ENCODE measurements around the gene EPYC. TPM values are rescaled to one million over a fixed set of nuclear protein-coding genes. Genes with fewer than 3 reads are reported as not detected.

EPYC gene
- total and polyA plus RNA-seq, 2 donors (not counting 1 experiment from before 2014, with no cell fraction given), result not detected

GRCh38 chr12:90924406-90924805 lies 80.4 kb downstream of the EPYC start:
- no peaks in the 10 kb centered on the region for H3K27me3 ChIP-seq (replicated peaks in 1 of 4; ENCODE audit: control extremely low read depth in 1 of 4, control insufficient read depth in 3 of 4, insufficient read depth in 4 of 4, low read length in 3 of 4)
- H3K27ac Mint-ChIP-seq, result no peak overlapping the region

GRCh38 chr12:90922145-90922627 lies 82.6 kb downstream of the EPYC start:
- ChIA-PET POLR2A (no interaction called here), CTCF (no interaction called here)
- H3K9me3 Mint-ChIP-seq (ENCODE audit: insufficient read depth), result no peaks in the 10 kb centered on the region
- H3K27ac ChIP-seq (ENCODE audit: low read length in 2 of 2), result no peak overlapping the region
- H3K4me1 Mint-ChIP-seq, result no peaks in the 10 kb centered on the region
- no peak overlapping the region for H3K4me3 ChIP-seq (ENCODE audit: control extremely low read depth in 1 of 5, extremely low read depth in 1 of 5, insufficient read depth in 1 of 5, low read depth in 2 of 5, low read length in 4 of 5)
- no peak for DNase-seq
- H3K4me3 Mint-ChIP-seq, result no peak overlapping the region
- H3K79me2 ChIP-seq (ENCODE audit: control insufficient read depth, insufficient read depth, low read length), result no peaks in the 10 kb centered on the region
- no peak overlapping the region for H2AFZ ChIP-seq (ENCODE audit: insufficient read depth, low read depth, low read length, poor library complexity, severe bottlenecking)
- no peak overlapping the region for H3K27ac Mint-ChIP-seq
- H3K4me1 ChIP-seq (ENCODE audit: control insufficient read depth in 2 of 2, insufficient read depth in 2 of 2, low read length in 2 of 2), result no peaks in the 10 kb centered on the region
- H3K27me3 Mint-ChIP-seq, result peaks cover 5% of the 10 kb centered on the region
- no peak overlapping the region for H3K4me2 ChIP-seq (replicated peaks; ENCODE audit: low read depth, low read length, poor library complexity, severe bottlenecking)
- no peaks in the 10 kb centered on the region for H4K20me1 ChIP-seq (ENCODE audit: control insufficient read depth, insufficient read depth, low read length, poor library complexity, severe bottlenecking)
- intact Hi-C loops (cut with micrococcal nuclease), result no loop called here
- H3K27me3 ChIP-seq (replicated peaks in 1 of 4; ENCODE audit: control extremely low read depth in 1 of 4, control insufficient read depth in 3 of 4, insufficient read depth in 4 of 4, low read length in 3 of 4), result no peaks in the 10 kb centered on the region
- TF ChIP-seq EZH2 (IDR thresholded peaks at IDR 0.05; ENCODE audit: borderline replicate concordance, insufficient read depth, low read depth, low read length, poor library complexity, severe bottlenecking), result no peak
- ATAC-seq (ENCODE audit: low read depth), result no peak
- H3K9ac ChIP-seq (ENCODE audit: low read length), result no peak overlapping the region
- no peaks in the 10 kb centered on the region for H3K9me3 ChIP-seq (ENCODE audit: control extremely low read depth in 1 of 3, control insufficient read depth in 2 of 3, insufficient read depth in 1 of 3, low read length in 2 of 3)
- no peaks in the 10 kb centered on the region for H3K36me3 ChIP-seq (replicated peaks in 1 of 2; ENCODE audit: control extremely low read depth in 1 of 2, control insufficient read depth in 1 of 2, extremely low read depth in 1 of 2, insufficient read depth in 2 of 2, low read length in 1 of 2)

More at GRCh38 chr12:90924406-90924805, 80.4 kb downstream of the EPYC start:
- Mint-ChIP-seq H3K4me1 (no peaks in the 10 kb centered on the region), H3K4me3 (no peak overlapping the region), H3K9me3 (ENCODE audit: insufficient read depth) (peaks cover 2% of the 10 kb centered on the region), H3K27me3 (peaks cover 5% of the 10 kb centered on the region)
- ChIA-PET POLR2A (no interaction called here), CTCF (no interaction called here)
- TF ChIP-seq CTCF (IDR thresholded peaks at IDR 0.05), result no peak
- TF ChIP-seq EZH2 (IDR thresholded peaks at IDR 0.05; ENCODE audit: borderline replicate concordance, insufficient read depth, low read depth, low read length, poor library complexity, severe bottlenecking), result no peak
- Histone ChIP-seq H3K4me3 (ENCODE audit: control extremely low read depth in 1 of 5, extremely low read depth in 1 of 5, insufficient read depth in 1 of 5, low read depth in 2 of 5, low read length in 4 of 5) (no peak overlapping the region), H3K9me3 (ENCODE audit: control extremely low read depth in 1 of 3, control insufficient read depth in 2 of 3, insufficient read depth in 1 of 3, low read length in 2 of 3) (peaks cover 0 to 1% (median 0%) of the 10 kb centered on the region in 3 donors), H3K4me2 (replicated peaks; ENCODE audit: low read depth, low read length, poor library complexity, severe bottlenecking) (no peak overlapping the region), H3K27ac (ENCODE audit: low read length in 2 of 2) (no peak overlapping the region), H2AFZ (ENCODE audit: insufficient read depth, low read depth, low read length, poor library complexity, severe bottlenecking) (no peak overlapping the region), H3K79me2 (ENCODE audit: control insufficient read depth, insufficient read depth, low read length) (no peaks in the 10 kb centered on the region), H4K20me1 (ENCODE audit: control insufficient read depth, insufficient read depth, low read length, poor library complexity, severe bottlenecking) (no peaks in the 10 kb centered on the region), H3K9ac (ENCODE audit: low read length) (no peak overlapping the region), H3K4me1 (ENCODE audit: control insufficient read depth in 2 of 2, insufficient read depth in 2 of 2, low read length in 2 of 2) (no peaks in the 10 kb centered on the region), H3K36me3 (replicated peaks in 1 of 2; ENCODE audit: control extremely low read depth in 1 of 2, control insufficient read depth in 1 of 2, extremely low read depth in 1 of 2, insufficient read depth in 2 of 2, low read length in 1 of 2) (no peaks in the 10 kb centered on the region)
- DNase-seq (no peak), ATAC-seq (ENCODE audit: low read depth) (no peak)
- intact Hi-C loops (cut with micrococcal nuclease), result no loop called here
- WGBS (ENCODE audit: insufficient coverage), result no CpG with 5 or more reads among the region's 1 CpG
